ENCODE data around the gene THSD4.
"Not testable (repeated sequence)": the region's sequence is repeated elsewhere in the genome, so short reads cannot be mapped to it uniquely, and the experiment has no call there.

THSD4 gene

GRCh38 chr15:71230303-71230702, 115.0 kb downstream of the THSD4 start:
- no peak for DNase-seq

- DNase-seq = no peak
These were observed 116.5 kb downstream of the THSD4 start for GRCh38 chr15:71231758-71232157.

DNA sequence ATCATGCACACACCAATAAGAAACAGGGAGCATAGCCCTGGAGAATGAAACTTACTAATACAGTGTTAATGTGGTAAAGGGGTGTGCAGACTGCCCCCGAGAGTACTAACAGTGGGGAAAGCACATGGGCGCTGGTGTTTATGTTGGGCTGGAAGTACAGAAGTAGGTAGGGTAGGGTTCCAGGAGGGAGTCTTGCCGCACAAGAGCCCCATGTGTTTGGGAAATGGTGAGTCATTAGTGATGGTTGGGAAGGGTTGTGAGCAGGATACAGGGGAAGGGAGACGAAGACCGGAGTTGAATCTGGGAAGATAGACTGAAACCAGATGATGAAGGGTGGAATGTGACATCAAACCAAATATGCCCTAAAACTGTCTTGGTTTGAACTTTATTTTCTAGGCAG, 117.1 kb downstream of the THSD4 start:
- no peak for DNase-seq

DNA sequence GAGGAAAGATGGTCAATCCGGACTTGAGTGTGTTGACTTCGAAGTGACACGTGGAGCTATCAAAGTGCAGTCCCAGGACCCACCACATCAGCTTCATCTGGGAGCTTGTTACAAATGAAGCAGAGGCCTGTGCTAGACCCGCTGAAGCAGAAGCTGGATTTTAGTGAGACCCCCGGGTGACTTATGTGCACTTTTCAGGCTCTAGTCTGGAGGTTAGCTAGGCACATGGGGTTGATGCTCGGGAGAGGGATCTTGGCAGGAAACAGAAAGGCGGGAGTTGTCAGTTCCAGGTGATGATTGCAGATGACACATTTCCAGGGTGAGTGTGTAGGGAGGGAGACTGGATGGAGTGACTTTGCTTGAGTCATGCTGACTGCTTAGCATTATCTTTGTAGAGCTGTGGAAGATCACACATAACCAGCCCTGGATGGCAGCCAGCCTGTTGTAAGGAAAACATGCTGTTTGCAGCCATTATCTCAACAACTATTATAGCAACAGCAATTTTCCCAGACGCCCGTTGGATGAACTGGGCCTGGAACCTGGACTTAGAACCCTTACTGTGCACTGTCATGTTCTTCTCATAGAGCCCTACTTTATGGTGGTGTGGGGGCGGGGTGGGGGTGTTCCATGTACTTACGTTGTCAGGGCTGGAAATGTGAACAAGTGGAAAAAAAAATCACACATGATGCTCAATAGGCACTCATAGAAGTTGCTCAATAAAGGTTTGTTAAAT, 122.4 kb downstream of the THSD4 start:
- DNase-seq = no peak

GRCh38 chr15:71238926-71239325, 123.7 kb downstream of the THSD4 start:
- no peak for DNase-seq

DNA sequence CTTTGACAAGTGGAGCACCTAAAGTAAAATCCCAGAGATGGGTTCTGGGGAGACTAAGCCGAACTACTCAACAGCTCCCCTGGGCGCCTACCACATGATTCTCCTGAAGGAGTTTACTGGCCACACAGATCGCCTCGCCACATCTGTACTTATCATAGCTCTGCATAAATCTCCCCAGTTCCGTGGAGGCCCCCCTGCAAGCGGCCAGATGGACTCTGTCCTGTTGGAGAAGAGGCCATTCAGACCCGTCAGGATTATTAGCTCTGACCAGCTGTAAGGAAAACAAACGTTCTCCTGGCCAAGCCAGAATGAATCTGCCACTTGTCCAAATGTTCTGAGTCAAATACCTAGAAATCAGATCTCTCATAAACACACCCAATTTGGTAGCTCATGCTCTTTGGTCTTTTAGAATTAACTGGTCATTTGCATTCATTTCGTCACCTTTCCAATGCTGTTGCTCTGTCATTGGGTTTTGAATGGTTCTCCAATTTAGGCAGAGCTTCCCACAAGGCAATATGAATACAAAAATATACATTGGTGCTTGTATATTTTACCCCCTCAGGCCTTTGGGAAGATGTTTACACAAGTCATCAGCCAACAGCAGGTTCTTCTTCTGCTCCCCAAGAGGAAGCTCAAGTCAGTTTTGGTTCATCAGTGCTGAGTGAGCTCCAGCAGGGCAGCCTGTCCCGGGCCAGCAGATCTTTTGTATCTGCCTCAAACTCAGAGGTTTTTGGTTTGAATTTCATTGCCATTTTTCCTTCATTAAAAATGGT, 124.5 kb downstream of the THSD4 start:
- DNase-seq = no peak

DNA sequence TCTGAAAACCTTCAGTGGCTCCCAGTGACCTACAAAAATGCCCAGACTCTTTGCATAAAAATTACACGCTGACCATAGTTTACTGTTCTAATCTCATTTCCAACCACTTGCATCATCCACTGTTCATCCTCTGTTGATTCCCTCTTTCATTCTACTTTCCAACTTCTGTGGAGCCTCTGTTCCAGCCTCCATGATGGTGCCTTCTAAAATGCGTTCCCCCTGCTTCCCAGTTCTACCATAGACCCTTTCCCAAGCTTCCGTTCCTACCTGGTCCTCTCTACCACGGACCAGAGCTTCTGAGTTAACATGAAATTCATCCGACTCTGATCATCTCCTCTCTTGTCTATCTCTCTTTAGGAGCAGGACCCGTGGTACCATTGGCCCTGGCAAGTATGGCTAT, 127.0 kb downstream of the THSD4 start:
- DNase-seq = no peak

- DNase-seq = no peak
These were observed 129.0 kb downstream of the THSD4 start for GRCh38 chr15:71244250-71244649.

- no peak for DNase-seq
These were observed 130.3 kb downstream of the THSD4 start for GRCh38 chr15:71245588-71245987.

DNA sequence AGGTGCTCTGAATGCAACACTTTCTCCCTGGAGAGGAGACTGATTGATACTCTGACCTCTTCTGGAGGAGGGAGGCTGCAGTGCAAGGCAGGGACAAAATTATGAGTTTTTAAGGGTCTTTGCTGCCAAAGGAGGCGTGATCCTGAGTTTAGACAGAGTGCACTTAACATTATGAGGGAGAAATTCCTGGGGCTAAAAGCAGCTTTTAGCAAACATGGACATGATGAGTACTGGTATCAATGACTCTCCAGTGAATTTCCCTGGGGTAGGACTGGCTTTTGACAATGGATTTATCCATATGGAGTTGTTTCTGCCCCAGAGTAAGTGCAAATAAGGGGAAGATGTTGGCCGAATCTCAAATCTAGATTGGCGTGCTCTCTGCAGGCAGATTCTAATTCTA, 133.1 kb downstream of the THSD4 start:
- DNase-seq = no peak

GRCh38 chr15:71249986-71250385, 134.7 kb downstream of the THSD4 start:
- DNase-seq = no peak

- DNase-seq = no peak
These were observed 135.8 kb downstream of the THSD4 start for GRCh38 chr15:71250936-71251583.

DNA sequence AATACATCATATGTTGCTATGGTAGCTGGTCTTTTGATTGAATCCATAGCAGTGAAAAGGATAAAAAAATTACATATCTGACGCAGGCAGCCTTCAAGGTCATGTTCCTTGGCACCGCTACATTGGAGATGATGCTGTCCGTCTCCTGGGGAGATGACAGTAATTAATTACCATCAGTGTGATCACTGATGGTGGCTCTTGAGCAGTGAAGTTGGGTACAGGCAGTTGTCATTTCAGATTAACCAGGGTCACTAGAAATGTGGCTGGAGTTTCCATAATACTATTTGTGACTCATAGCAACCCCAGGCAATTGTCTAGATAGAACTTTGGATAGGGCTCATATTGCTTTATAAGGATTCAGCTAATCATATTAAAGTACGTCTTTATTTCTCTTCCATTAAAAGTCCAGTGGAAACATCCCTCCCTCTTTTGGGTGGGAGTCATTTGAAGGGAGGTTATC, 136.3 kb downstream of the THSD4 start:
- no peak for DNase-seq

GRCh38 chr15:71252044-71252739, 136.9 kb downstream of the THSD4 start:
- DNase-seq = no peak

DNA sequence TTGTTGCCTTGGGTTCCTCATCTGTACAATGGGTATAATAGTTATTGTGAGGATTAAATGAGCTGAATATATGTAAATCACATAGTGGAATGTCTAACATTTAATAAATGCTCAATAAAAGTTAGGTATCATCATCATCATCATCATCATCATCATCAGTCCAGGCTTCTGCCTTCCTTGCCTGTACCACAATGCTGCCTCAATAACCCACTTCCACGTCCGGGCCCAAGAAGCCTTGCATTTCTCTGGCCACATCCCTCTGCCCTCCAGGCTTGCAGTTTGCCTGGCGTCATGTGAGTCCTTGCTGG, 137.4 kb downstream of the THSD4 start:
- no peak for DNase-seq

DNA sequence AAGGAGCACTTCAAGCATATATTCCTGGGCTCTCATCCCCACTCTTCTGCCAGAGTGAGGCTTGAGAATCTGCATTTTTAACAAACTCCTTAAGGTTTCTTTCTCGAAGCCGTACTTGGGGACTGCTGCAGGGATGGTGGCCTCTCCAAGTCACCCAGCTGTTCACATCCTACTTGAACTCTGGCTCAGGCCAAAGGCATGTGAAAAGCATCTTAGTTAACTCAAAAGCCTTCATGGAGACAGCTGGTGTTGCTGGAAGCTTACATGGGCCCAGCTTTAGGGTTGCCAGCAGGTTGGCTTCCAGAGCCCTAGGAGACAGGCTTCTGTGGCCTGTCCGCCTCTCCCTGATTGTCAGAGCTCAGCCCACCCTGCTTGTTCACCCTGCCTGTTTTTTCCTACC, 139.2 kb downstream of the THSD4 start:
- DNase-seq = no peak

DNA sequence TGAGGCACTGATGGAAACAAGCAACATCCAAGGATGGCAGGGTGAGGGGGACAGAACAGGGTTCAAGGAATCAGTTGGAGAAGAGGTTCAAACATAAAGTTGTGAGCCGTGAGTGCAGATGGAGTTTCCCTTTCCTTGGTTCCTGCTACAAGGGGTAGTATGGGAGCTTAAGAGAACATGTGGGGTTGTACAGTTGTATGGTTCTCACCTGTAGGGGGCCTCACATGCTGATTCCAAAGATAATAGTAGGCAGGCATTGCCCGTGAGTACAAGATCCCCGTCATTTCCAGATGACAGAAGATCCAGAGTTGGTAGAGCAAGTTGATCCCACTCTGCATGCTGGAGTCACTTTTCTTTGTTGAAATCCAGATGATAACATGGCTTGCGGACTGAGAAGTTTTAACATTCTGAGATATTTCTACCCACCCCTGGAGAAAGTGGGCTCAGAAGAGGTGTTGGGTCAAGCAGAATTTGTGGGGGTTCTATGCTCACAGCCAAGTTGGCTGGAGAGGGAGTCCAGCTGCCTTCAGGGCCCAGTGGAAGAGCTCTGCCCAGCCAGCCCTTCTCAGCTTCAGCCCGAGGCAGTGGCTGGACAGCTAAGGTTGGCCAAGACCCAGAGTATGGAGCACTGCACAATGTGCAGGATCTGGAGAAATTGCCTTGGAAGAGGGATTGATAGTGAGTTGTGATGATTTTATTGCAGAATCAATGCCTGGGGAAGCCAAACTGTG, 141.8 kb downstream of the THSD4 start:
- DNase-seq = no peak

DNA sequence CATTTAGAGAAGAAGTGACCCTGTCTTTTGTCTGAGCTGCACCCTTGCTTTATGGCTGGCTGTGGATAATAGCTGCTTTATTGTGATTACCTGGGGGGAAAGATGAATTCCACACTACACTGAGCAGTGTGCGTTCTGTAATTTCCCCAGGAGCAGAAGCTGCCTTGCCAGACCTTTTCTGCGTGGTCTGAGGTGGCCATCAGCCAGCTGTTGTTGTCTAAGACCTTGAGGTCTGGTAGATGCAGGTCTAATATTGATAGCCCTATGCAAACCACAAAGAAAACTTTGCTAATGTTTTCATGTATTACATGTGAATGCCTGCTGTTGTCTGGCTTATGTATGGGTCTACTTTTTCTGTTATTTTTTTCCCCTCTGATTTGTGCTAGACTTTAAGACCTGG, 144.6 kb downstream of the THSD4 start:
- DNase-seq = no peak

DNA sequence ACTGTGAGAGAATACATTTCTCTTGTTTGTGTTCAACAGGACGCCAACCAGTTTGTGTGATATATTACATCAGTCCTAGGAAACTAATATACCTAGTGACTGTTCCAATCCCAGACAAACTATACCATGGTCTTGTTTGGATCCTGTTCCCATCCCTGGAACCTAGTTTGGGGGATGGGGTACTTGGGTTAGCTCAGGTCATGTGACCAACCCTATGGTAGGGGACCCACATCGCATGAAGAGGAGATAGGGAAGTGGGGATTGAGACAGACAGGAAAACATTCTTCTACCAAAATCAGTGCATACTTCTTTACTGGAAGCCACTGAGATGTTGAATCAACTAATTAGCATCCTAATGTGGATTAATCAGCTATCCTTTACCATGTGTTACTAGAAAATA, 146.1 kb downstream of the THSD4 start:
- DNase-seq = no peak

DNA sequence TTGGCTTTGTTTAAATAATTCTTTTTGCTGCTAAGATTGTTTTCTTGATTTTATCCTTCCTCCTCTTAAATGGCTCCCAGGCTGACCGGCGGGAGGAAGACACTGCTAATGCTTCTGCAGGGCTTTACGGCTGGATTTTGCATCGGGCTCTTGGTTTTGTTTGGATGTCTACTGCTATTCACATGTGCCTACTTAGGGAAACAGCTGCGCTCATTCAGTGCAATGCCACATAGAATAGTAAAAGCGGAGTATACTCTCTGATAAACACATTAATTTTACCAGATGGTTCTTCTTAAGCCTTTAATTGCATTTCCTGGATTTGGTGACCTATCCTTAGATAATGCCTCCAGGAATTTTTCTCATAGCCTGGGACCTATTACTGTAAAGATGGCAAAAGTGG, 146.6 kb downstream of the THSD4 start:
- DNase-seq = no peak

DNA sequence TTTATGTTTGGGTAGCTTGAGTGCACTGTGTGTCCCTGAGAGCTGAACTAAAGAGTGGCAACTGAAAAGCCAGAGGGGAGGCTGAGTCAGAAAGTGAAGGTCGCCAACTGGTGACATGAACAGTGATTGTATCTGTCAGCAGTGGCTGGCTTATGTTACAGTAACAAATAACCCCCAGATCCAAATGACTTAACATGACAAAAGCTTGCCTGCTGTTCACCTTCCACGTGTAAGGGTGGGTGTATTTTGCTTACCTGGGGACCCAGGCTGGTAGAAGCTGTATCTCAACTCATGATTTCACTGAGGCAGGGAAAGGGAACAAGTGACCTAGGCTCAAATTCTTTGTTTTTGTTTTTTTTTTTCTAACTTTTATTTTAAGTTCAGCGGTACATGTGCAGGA, 147.3 kb downstream of the THSD4 start:
- no peak for DNase-seq

- DNase-seq = not testable (repeated sequence)
These were observed 150.3 kb downstream of the THSD4 start for GRCh38 chr15:71265606-71266005.

GRCh38 chr15:71271327-71271726, 156.1 kb downstream of the THSD4 start:
- DNase-seq = no peak

Measured in activated CD4-positive, alpha-beta T cell treated with anti-CD3 and anti-CD28 coated beads, Interleukin-10, Interleukin-2, amounts not matched to agents 100 ng/mL and 50 ng/mL, durations not matched to agents 16 hours and 8 hours (primary cell).